Adrenal gland (tissue), 12 donors: ENCODE measurements around the gene SMG9. TPM values are rescaled to one million over a fixed set of nuclear protein-coding genes. Genes with fewer than 3 reads are reported as not detected.

ENCODE experiments used
- DNase-seq, 7 donors: peaks; one replicate each; pipeline ENCODE4 v3.0.0-alpha.2; 2019 to 2020
- H3K27ac ChIP-seq, 5 donors: fragments of 200-600 bp; sonication (generic) in 4 of 5; 1 replicate in 3 of 5; 2 replicates in 2 of 5; pipeline versions ENCODE4 v1.5.1 to v1.8.0; 2016 to 2020; ENCODE audit warnings: mild to moderate bottlenecking in 1 of 5
- H3K27me3 ChIP-seq: fragments of 200-600 bp; 2 replicates; pipeline ENCODE4 v1.8.0; 2021
- H3K36me3 ChIP-seq, 2 donors: fragments of 200-600 bp; replicated peaks in 1 of 2; 1 replicate in 1 of 2; 2 replicates in 1 of 2; pipeline versions ENCODE4 v1.5.1 to v1.8.0; 2018 to 2022
- H3K4me1 ChIP-seq, 2 donors: fragments of 200-600 bp; replicated peaks in 1 of 2; 1 replicate in 1 of 2; 2 replicates in 1 of 2; pipeline versions ENCODE4 v1.5.1 to v1.8.0; 2018 to 2021
- H3K4me3 ChIP-seq, 4 donors: fragments of 200-600 bp; sonication (generic) in 3 of 4; one replicate each; pipeline ENCODE4 v1.5.1; 2016 to 2018
- H3K9me3 ChIP-seq, 3 donors: fragments of 200-600 bp; sonication (generic) in 1 of 3; replicated peaks in 1 of 3; 1 replicate in 2 of 3; 2 replicates in 1 of 3; pipeline versions ENCODE4 v1.5.1 to v1.8.0; 2016 to 2021
- POLR2A ChIP-seq, 2 donors: fragments of 450-650 bp; IDR thresholded peaks; one replicate each; pipeline ENCODE4 v1.6.1; 2017; ENCODE audit warnings: antibody characterized with exemption in 2 of 2, mild to moderate bottlenecking in 2 of 2, moderate library complexity in 1 of 2
- WGBS, 4 donors: extraction: QIAGEN DNeasy Blood & Tissue Kit in 2 of 4; methylation state at CpG; one replicate each; pipeline versions ENCODE4 v1.1.5 to v1.1.7; 2013 to 2017; 5-methylcytosine and 5-hydroxymethylcytosine counted together
- intact Hi-C, 2 donors: fragments of 100-400 bp; cut with DNase I; formaldehyde crosslinking; loops; one replicate each; pipeline versions ENCODE4 v1.14.1 to v1.15.0; 2022 to 2023
- polyA plus RNA-seq, 3 donors: library from polyadenylated mRNA; stranded (reverse); fragments of 200-250 nt in 2 of 3; fragments of 350-450 nt in 1 of 3; fragmentation: Illumina TruSeq in 1 of 3; extraction: RNeasy Lipid Tissue Mini Kit (QIAGEN cat#74804) in 1 of 3; gene quantifications; one replicate each; pipeline ENCODE4 v1.2.3, GENCODE V29; 2013 to 2014
- total RNA-seq, 9 donors: library from RNA; depleted of rRNA in 4 of 9; stranded (reverse); fragments of >200 nt in 4 of 9; fragments of 120-200 nt in 1 of 9; fragmentation: NEBNext Ultra II Directional in 1 of 9; extraction: Animal tissue kit (Norgen Biotek cat#: 25700) in 1 of 9; gene quantifications; one replicate each; pipeline versions ENCODE4 v1.1.0 to v1.2.4, GENCODE V29; 2013 to 2023
- TF ChIP-seq, protein P1 (sequence below), 6 experiments: fragments of 450-650 bp in 4 of 6; fragments of 200-600 bp in 2 of 6; sonication (generic) in 1 of 6; IDR thresholded peaks; 1 replicate in 5 of 6; 2 replicates in 1 of 6; pipeline versions ENCODE4 v1.5.1 to v1.8.0; 2016 to 2021; ENCODE audit warnings: antibody characterized with exemption in 6 of 6, mild to moderate bottlenecking in 2 of 6, moderate library complexity in 1 of 6
- donor health status: healthy with polysubstance abuse.
- donor health status: Bipolar disorder and iron deficiency.
- donor health status: DM: yes; HTN: yes; CAD: no.
- donor health status: DM: no; HTN: no; CAD: no.
- donor health status: DM: no; HTN: no; CAD: no.
- donor health status: DM: yes; HTN: yes; CAD: no.

The SMG9 gene
- total and polyA plus RNA-seq, 12 donors: 19.4 to 63.2 (median 42.8) TPM

DNA sequence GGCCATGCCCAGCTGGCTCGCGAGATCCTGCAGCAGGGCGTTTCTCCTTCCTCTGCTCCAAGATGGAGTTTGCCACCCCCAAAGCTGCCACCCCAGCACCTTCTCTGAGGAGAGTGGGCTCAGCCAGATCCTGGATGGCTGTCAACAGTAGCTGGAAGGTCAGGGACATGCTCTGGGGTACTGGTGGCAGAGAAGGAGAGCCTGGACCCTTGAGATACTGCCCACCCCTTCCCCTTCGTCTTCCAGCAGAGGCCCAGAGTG is 27.2 kb downstream of the SMG9 start:
- Histone ChIP-seq H3K4me1 (peaks cover 0 to 13% of the 10 kb centered on the region in 2 donors), H3K36me3 (peaks cover 0 to 34% of the 10 kb centered on the region in 2 donors), H3K27me3 (no peaks in the 10 kb centered on the region), H3K27ac (peak overlapping the region in 1 of 5 donors; percentile 47), H3K4me3 (no peak overlapping the region), H3K9me3 (no peaks in the 10 kb centered on the region)
- TF ChIP-seq POLR2A (IDR thresholded peaks at IDR 0.05): no peak
- TF ChIP-seq, protein P1, sequence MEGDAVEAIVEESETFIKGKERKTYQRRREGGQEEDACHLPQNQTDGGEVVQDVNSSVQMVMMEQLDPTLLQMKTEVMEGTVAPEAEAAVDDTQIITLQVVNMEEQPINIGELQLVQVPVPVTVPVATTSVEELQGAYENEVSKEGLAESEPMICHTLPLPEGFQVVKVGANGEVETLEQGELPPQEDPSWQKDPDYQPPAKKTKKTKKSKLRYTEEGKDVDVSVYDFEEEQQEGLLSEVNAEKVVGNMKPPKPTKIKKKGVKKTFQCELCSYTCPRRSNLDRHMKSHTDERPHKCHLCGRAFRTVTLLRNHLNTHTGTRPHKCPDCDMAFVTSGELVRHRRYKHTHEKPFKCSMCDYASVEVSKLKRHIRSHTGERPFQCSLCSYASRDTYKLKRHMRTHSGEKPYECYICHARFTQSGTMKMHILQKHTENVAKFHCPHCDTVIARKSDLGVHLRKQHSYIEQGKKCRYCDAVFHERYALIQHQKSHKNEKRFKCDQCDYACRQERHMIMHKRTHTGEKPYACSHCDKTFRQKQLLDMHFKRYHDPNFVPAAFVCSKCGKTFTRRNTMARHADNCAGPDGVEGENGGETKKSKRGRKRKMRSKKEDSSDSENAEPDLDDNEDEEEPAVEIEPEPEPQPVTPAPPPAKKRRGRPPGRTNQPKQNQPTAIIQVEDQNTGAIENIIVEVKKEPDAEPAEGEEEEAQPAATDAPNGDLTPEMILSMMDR (IDR thresholded peaks at IDR 0.05): no peak
- intact Hi-C loops: no loop called here
- WGBS, 4 donors: 76 to 96% (median 83%) methylated on average over 4 of the region's 4 CpGs
- no peak for DNase-seq

DNA sequence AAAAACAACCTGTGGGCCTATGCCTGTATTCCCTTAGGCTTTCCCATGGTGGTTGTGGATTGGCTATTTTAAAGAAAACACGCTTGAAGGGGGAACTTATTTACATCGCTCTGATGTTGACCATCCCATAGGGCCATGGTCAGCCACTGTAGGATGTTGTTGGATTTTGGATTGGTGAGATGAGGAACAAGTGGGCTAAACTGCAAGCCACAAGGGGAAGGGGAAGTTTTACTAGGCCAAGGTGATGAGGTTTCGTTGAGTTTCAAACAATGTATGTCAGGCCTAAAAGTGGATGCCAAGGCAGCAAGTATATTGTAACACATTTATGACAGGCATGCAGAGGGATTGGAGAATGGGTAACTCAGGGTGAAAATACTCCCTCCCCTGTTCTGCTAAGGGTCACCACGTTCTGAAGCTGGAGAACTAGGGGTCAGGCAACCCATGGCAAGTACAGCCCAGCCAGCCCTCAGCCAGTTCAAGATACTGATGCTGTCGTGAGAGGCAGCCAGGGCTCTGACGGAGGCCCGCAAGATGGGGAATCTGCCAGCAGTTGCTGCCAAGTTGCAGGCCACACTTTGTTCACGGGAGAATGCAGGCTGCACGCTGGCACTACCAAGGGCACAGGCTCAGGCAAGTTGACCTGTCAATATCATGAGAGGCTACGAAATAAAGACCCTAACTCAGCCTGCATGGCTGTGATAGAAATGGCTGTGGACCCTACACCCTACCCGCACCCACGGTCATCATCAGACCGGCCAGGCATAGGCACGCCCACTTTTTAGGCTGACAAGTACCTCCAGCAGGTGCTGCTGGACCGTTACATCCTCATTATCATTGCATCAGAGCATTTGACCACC is 27.8 kb downstream of the SMG9 start:
- H3K27me3 ChIP-seq: no peaks in the 10 kb centered on the region
- peaks cover 0 to 28% of the 10 kb centered on the region in 2 donors for H3K36me3 ChIP-seq
- TF ChIP-seq, protein P1 (IDR thresholded peaks at IDR 0.05): no peak
- TF ChIP-seq POLR2A (IDR thresholded peaks at IDR 0.05): no peak
- intact Hi-C loops: no loop called here
- no peaks in the 10 kb centered on the region for H3K9me3 ChIP-seq
- 36 to 65% (median 57%) methylated on average over 7 to 15 of the region's 15 CpGs for WGBS, 4 donors
- peak; percentile 42 to 78 (median 70) for DNase-seq
- H3K4me3 ChIP-seq: no peak overlapping the region
- H3K4me1 ChIP-seq: peaks cover 0 to 13% of the 10 kb centered on the region in 2 donors
- H3K27ac ChIP-seq: peak overlapping the region in 2 of 5 donors; percentile 5 to 47

DNA sequence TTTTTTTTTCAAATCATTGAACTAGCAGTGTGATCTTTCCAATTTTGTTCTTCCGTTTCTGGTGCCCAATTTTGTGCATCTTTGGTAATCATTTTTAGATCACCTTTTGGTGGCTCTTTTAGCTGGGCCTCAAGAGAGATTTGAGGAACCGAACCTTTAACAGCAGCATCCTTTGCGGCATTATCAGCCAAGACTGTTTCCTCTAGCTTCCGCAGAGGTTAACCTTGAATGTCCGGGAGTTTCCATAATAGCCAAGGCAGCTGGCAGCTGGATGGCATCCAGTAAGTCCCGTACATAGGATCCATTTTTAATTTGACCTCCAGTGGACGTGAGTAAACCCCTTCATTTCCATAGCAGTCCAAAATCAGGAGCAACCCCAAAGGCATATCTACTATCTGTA is 29.3 kb downstream of the SMG9 start:
- peak overlapping the region in 1 of 5 donors; percentile 33 for H3K27ac ChIP-seq
- H3K4me1 ChIP-seq: peaks cover 0 to 13% of the 10 kb centered on the region in 2 donors
- 3 to 15% (median 12%) methylated on average over 7 of the region's 7 CpGs for WGBS, 4 donors
- no peak overlapping the region for H3K4me3 ChIP-seq
- intact Hi-C loops: no loop called here
- peak in 6 of 7 donors; percentile 48 to 72 (median 58) for DNase-seq
- H3K9me3 ChIP-seq: no peaks in the 10 kb centered on the region
- H3K36me3 ChIP-seq: peaks cover 0 to 14% of the 10 kb centered on the region in 2 donors
- TF ChIP-seq POLR2A (IDR thresholded peaks at IDR 0.05): no peak
- TF ChIP-seq, protein P1 (IDR thresholded peaks at IDR 0.05): no peak
- H3K27me3 ChIP-seq: no peaks in the 10 kb centered on the region

DNA sequence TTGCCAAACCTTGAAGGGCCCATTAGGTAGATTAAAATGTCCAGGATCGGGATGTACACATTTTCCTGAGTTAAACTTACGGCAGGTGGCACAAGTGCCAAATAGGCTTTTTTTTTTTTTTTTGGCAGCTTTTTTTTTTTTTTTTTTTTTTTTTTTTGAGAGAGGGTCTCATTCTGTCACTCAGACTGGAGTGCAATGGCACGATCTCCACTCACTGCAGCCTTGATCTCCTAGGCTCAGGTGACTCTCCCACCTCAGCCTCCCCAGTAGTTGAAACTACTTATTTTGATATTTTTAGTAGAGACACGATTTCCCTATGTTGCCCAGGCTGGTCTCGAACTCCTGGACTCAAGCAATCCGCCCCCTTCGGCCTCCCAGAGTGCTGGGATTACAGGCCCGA is 29.9 kb downstream of the SMG9 start:
- peaks cover 0 to 13% of the 10 kb centered on the region in 2 donors for H3K4me1 ChIP-seq
- H3K9me3 ChIP-seq: no peaks in the 10 kb centered on the region
- WGBS, 4 donors: 75 to 82% (median 77%) methylated on average over 8 of the region's 8 CpGs
- DNase-seq: no peak
- no peak overlapping the region for H3K27ac ChIP-seq
- intact Hi-C loops: no loop called here
- H3K36me3 ChIP-seq: peaks cover 0 to 11% of the 10 kb centered on the region in 2 donors
- TF ChIP-seq, protein P1 (IDR thresholded peaks at IDR 0.05): no peak
- TF ChIP-seq POLR2A (IDR thresholded peaks at IDR 0.05): no peak
- no peaks in the 10 kb centered on the region for H3K27me3 ChIP-seq
- no peak overlapping the region for H3K4me3 ChIP-seq
